Activated CD8-positive, alpha-beta T cell treated with anti-CD3 and anti-CD28 coated beads for 36 hours (primary cell): ENCODE data around the gene AOPEP. TPM values are rescaled to one million over a fixed set of nuclear protein-coding genes. Genes with fewer than 3 reads are reported as not detected.

Experiments
- ATAC-seq: fragments of 200-7000 bp; cut with Tn5 transposase; one replicate; pipeline ENCODE4 v1.10.0; 2021; ENCODE audit warnings: mild to moderate bottlenecking, moderate library complexity
- CTCF ChIA-PET: fragments of 350-600 bp; sonication (Branson Sonifier 250); formaldehyde crosslinking; loops from one replicate; lab custom pipeline; 2021; ENCODE audit warnings: antibody characterized with exemption; lab: Charles Lee
- POLR2A ChIA-PET: fragments of 350-600 bp; sonication (Branson Sonifier 250); formaldehyde crosslinking; loops from one replicate; lab custom pipeline; 2021; ENCODE audit warnings: antibody characterized with exemption; lab: Charles Lee
- DNase-seq: peaks from one replicate; pipeline ENCODE4 v3.0.0-alpha.2; 2020
- H3K27ac Mint-ChIP-seq: one replicate; pipeline ENCODE4 v1.8.0; 2021; ENCODE audit warnings: mild to moderate bottlenecking, mixed read lengths
- H3K27me3 Mint-ChIP-seq: one replicate; pipeline ENCODE4 v1.8.0; 2021; ENCODE audit warnings: mixed read lengths
- H3K36me3 Mint-ChIP-seq: one replicate; pipeline ENCODE4 v1.8.0; 2021; ENCODE audit warnings: low read depth, mixed read lengths
- H3K4me1 Mint-ChIP-seq: one replicate; pipeline ENCODE4 v1.8.0; 2021; ENCODE audit warnings: low read depth, mixed read lengths
- H3K4me3 Mint-ChIP-seq: one replicate; pipeline ENCODE4 v1.8.0; 2021; ENCODE audit warnings: mild to moderate bottlenecking, moderate library complexity, mixed read lengths
- H3K9me3 Mint-ChIP-seq: one replicate; pipeline ENCODE4 v1.8.0; 2021; ENCODE audit warnings: mixed read lengths
- CTCF ChIP-seq: fragments of 200-600 bp; IDR thresholded peaks from one replicate; pipeline ENCODE4 v1.8.0; 2022; ENCODE audit warnings: antibody characterized with exemption, mild to moderate bottlenecking
- intact Hi-C: fragments of 100-400 bp; cut with micrococcal nuclease; formaldehyde crosslinking; loops from one replicate; pipeline ENCODE4 v1.10.0; 2022
- total RNA-seq, 2 experiments: library from RNA; stranded (reverse); gene quantifications; one replicate each; pipeline ENCODE4 v1.2.3, GENCODE V29; 2021

Gene AOPEP
- total RNA-seq, 2 experiments from 2014 or later = 7.1 to 8.7 TPM

DNA sequence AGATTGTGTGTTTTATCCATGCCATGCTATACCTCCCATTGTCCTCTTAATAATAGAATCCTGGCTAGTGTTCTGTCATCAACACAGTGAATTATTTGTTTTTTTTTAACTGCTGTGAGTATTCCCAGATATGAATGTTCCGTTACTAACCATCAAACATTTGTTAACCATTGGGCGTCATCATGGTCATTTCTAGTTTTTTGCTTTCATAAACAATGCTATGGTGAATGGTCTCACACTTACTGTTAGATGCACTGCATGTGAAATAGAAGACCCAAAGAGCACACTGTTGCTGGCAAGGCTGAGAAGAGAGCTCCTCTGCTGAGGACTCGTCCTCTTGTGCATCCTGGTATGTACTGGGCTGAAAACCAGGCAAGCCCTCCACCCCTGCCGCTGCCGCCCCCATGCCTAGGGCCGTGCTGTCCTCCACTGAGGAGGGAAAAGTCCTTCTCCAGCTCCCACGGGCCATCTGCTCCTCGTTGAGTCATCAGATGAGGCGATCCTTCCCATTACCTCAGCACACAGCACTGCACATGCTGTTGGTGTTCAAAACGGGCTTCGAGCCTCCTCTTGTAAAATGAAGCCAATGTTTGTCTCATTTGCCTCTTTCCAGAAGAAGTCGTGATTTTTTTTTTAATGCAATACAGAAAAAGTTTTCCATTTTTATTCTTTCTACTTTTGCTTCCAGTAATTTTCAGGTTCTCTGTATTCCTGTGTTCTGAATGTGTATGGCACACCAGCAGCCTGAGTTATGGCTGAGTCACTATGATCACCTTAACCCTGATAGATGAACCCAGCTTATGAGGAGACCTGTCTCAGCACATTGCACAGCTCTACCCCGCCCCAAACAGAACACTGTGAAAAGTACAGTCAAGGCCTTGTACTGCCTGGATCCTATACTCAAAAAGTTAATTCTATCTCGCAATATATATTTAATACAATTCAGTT is 219.0 kb downstream of the AOPEP start:
- POLR2A ChIA-PET = no interaction called here
- no peak overlapping the region for H3K27ac Mint-ChIP-seq
- no peaks in the 10 kb centered on the region for H3K27me3 Mint-ChIP-seq
- no peak for TF ChIP-seq CTCF
- intact Hi-C loops = no loop called here
- no peaks in the 10 kb centered on the region for H3K9me3 Mint-ChIP-seq
- DNase-seq = no peak
- no peak for ATAC-seq
- H3K4me1 Mint-ChIP-seq = peaks cover 16% of the 10 kb centered on the region
- CTCF ChIA-PET = no interaction called here
- no peak overlapping the region for H3K4me3 Mint-ChIP-seq
- no peaks in the 10 kb centered on the region for H3K36me3 Mint-ChIP-seq

DNA sequence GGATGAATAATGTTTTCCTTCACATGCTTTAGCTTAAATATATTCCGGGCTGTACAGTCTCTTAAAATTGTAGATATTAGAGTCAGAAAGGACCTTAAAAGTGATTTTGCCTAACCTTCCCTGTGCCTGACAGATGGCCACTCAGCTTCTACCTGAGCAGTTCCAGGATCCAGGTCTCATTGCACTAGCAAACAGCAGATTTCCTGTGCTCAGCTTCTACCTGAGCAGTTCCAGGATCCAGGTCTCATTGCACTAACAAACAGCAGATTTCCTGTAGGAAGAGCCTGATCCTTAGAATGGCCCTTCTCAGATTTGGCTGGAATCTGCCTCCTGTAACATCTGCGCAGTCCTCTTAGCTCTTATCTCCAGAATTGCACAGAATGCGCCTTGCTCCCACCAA is 219.8 kb downstream of the AOPEP start:
- no peaks in the 10 kb centered on the region for H3K36me3 Mint-ChIP-seq
- ATAC-seq (no peak), DNase-seq (no peak)
- peaks cover 21% of the 10 kb centered on the region for H3K4me1 Mint-ChIP-seq
- ChIA-PET CTCF (no interaction called here), POLR2A (no interaction called here)
- H3K4me3 Mint-ChIP-seq = no peak overlapping the region
- no peak for TF ChIP-seq CTCF
- no peaks in the 10 kb centered on the region for H3K9me3 Mint-ChIP-seq
- no peaks in the 10 kb centered on the region for H3K27me3 Mint-ChIP-seq
- intact Hi-C loops = no loop called here
- no peak overlapping the region for H3K27ac Mint-ChIP-seq

- H3K36me3 Mint-ChIP-seq = no peaks in the 10 kb centered on the region
- H3K27me3 Mint-ChIP-seq = no peaks in the 10 kb centered on the region
- H3K27ac Mint-ChIP-seq = no peak overlapping the region
Measured at GRCh38 chr9:94948567-94949235, 222.2 kb downstream of the AOPEP start.

GRCh38 chr9:94949370-94949769 is 222.9 kb downstream of the AOPEP start:
- ChIA-PET POLR2A (interaction anchor here (0.6 kb wide), 1 partner anchor 10 kb away, joined by 3 read pairs; no protein-coding TSS in a partner anchor), CTCF (no interaction called here)
- TF ChIP-seq CTCF = no peak
- Mint-ChIP-seq H3K27me3 (no peaks in the 10 kb centered on the region), H3K4me3 (no peak overlapping the region), H3K27ac (no peak overlapping the region), H3K4me1 (peaks cover 38% of the 10 kb centered on the region), H3K36me3 (no peaks in the 10 kb centered on the region), H3K9me3 (no peaks in the 10 kb centered on the region)
- intact Hi-C loops = no loop called here
- no peak for ATAC-seq
- no peak for DNase-seq

More at GRCh38 chr9:94948567-94949235, 222.2 kb downstream of the AOPEP start:
- Mint-ChIP-seq H3K4me1 (peaks cover 38% of the 10 kb centered on the region), H3K4me3 (no peak overlapping the region), H3K9me3 (no peaks in the 10 kb centered on the region)
- CTCF ChIA-PET = no interaction called here
- no peak for DNase-seq
- POLR2A ChIA-PET = interaction anchor here (0.6 kb wide), 1 partner anchor 10 kb away, joined by 3 read pairs; no protein-coding TSS in a partner anchor
- no peak for ATAC-seq
- no peak for TF ChIP-seq CTCF
- intact Hi-C loops = no loop called here
